ENCODE results near the gene TEX29. TPM values are rescaled to one million over a fixed set of nuclear protein-coding genes. Genes with fewer than 3 reads are reported as not detected.
A peak's percentile ranks its signal among the peaks of the same experiment; 100 is the strongest.

TEX29 gene
- total RNA-seq, 1 experiment from 2014 or later = 0.33 TPM

DNA sequence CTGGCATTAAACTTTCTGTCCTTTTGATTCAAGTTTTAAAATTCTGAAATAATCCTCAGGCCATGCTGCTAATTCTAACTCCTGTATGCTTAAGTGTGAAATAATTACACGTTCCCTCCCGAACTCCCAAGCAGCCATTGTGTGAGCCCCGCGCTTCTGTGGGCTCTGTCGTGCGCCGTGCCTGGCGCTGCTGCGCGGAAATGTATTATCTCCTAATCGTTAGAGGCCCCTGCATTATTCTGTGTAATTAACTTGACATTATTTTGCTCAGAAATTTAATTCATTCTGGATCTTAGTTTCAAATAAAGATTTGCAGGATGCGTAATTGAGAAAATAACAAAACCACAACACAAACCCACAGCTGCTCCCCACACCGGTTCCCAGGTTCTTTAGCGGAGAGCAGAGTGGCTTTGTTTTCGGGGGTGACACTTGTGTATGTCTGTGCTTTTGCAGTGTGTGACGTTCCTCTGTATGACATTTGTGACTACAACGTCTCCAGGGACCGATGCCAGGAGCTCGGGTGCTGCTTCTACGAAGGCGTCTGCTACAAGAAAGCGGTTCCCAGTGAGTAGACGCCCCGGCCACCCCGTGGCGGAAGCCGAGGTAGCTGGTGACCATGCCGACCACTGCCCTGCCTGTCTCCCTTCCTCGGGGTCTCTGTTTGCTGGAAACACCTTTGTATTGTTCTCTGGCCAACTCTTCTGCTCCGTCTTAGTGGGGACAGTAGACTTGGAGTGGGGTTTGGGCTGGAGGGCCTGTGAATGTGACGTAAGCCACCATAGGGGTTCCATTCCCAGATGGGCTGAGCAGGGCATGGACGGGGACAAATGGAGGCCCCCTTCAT lies 7.5 kb downstream of the TEX29 start:
- no peak overlapping the region for H2AFZ ChIP-seq (ENCODE audit: low read length)
- no peak overlapping the region for H2BK15ac ChIP-seq (ENCODE audit: low read depth, low read length)
- no peak overlapping the region for H4K91ac ChIP-seq (ENCODE audit: insufficient read length, low read depth, low read length)
- no peak overlapping the region for H2BK120ac ChIP-seq (ENCODE audit: low read depth, low read length, poor library complexity, severe bottlenecking)
- no peak overlapping the region for H3K4me3 Mint-ChIP-seq
- peaks cover 5 to 7% of the 10 kb centered on the region in 2 experiments; a peak in 2 of 4 replicates for H3K4me1 Mint-ChIP-seq
- TF ChIP-seq, protein P1, sequence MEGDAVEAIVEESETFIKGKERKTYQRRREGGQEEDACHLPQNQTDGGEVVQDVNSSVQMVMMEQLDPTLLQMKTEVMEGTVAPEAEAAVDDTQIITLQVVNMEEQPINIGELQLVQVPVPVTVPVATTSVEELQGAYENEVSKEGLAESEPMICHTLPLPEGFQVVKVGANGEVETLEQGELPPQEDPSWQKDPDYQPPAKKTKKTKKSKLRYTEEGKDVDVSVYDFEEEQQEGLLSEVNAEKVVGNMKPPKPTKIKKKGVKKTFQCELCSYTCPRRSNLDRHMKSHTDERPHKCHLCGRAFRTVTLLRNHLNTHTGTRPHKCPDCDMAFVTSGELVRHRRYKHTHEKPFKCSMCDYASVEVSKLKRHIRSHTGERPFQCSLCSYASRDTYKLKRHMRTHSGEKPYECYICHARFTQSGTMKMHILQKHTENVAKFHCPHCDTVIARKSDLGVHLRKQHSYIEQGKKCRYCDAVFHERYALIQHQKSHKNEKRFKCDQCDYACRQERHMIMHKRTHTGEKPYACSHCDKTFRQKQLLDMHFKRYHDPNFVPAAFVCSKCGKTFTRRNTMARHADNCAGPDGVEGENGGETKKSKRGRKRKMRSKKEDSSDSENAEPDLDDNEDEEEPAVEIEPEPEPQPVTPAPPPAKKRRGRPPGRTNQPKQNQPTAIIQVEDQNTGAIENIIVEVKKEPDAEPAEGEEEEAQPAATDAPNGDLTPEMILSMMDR (conservative IDR thresholded peaks at IDR 0.05) = no peak
- no peak overlapping the region for H4K8ac ChIP-seq (replicated peaks; ENCODE audit: insufficient read length, low read depth, low read length)
- H3K56ac ChIP-seq (ENCODE audit: insufficient read length, low read depth, low read length) = no peak overlapping the region
- no peaks in the 10 kb centered on the region for H4K20me1 ChIP-seq (ENCODE audit: control insufficient read depth, insufficient read depth, insufficient read length)
- no peaks in the 10 kb centered on the region for H3K36me3 Mint-ChIP-seq (ENCODE audit: insufficient read depth in 1 of 3, low read depth in 3 of 3)
- no peak overlapping the region for H3K4me2 ChIP-seq (ENCODE audit: insufficient read depth, insufficient read length, low read length)
- H4K5ac ChIP-seq (ENCODE audit: insufficient read length, low read depth, low read length) = no peak overlapping the region
- H3K14ac ChIP-seq (ENCODE audit: insufficient read depth, low read length) = no peak overlapping the region
- H3K9me3 Mint-ChIP-seq = no peaks in the 10 kb centered on the region; a peak in 1 of 5 replicates
- no peak overlapping the region for H2BK12ac ChIP-seq (ENCODE audit: insufficient read length, low read depth, low read length)
- no peak overlapping the region for H3K23ac ChIP-seq (ENCODE audit: insufficient read length, low read depth, low read length)
- no peaks in the 10 kb centered on the region for H3K79me1 ChIP-seq (ENCODE audit: insufficient read depth, low read depth, low read length, poor library complexity, severe bottlenecking)
- peaks cover 4% of the 10 kb centered on the region for H3K27me3 Mint-ChIP-seq (ENCODE audit: low read depth)
- H3K9me3 ChIP-seq (ENCODE audit: control insufficient read depth, low read depth, low read length) = no peaks in the 10 kb centered on the region
- no peaks in the 10 kb centered on the region for H3K79me2 ChIP-seq (ENCODE audit: insufficient read depth, low read length)
- H3K4ac ChIP-seq (ENCODE audit: low read depth, low read length) = no peak overlapping the region
- H3K18ac ChIP-seq (ENCODE audit: insufficient read length, low read depth, low read length) = no peak overlapping the region
- H2BK20ac ChIP-seq (ENCODE audit: low read depth, low read length, poor library complexity, severe bottlenecking) = no peak overlapping the region
- no peak overlapping the region; a peak in 1 of 7 replicates for H3K27ac Mint-ChIP-seq
- peak; percentile 21 for DNase-seq
- H3K23me2 ChIP-seq (ENCODE audit: insufficient read length, low read depth, low read length, poor library complexity, severe bottlenecking) = no peaks in the 10 kb centered on the region
- no peak overlapping the region for H3T11ph ChIP-seq (ENCODE audit: low read length)
- H3K27me3 ChIP-seq (ENCODE audit: insufficient read depth, low read length) = no peaks in the 10 kb centered on the region
- H3K4me1 ChIP-seq (ENCODE audit: insufficient read depth, low read length) = no peaks in the 10 kb centered on the region
- H3K9ac ChIP-seq (ENCODE audit: extremely low read depth, insufficient read length, low read length) = no peak overlapping the region
- no peak overlapping the region for H2AK5ac ChIP-seq (ENCODE audit: insufficient read length, low read length)
- H2BK5ac ChIP-seq (ENCODE audit: insufficient read length, low read length) = no peak overlapping the region
- no CpG with 5 or more reads among the region's 32 CpGs for WGBS (ENCODE audit: extremely low coverage, insufficient read length, low lambda C conversion rate)
- H3K27ac ChIP-seq (ENCODE audit: insufficient read length, low read depth, low read length) = no peak overlapping the region
